K562 (cell line): ENCODE results near the gene CNBD2. TPM values are rescaled to one million over a fixed set of nuclear protein-coding genes. Genes with fewer than 3 reads are reported as not detected.
"Not testable (repeated sequence)": the region's sequence is repeated elsewhere in the genome, so short reads cannot be mapped to it uniquely, and the experiment has no call there.

Experiments used
- ATAC-seq: fragments of 200-7000 bp; cut with Tn5 transposase; 3 replicates; pipeline ENCODE4 v1.9.1; 2020; ENCODE audit warnings: moderate library complexity
- BruUV-seq: library from RNA; stranded (reverse); fragments of 400-500 nt; replicated peaks from 2 replicates; lab custom pipeline; 2021; lab: Mats Ljungman, UMichigan
- CTCF ChIA-PET: fragments of 300-600 bp; formaldehyde crosslinking; extraction: SDS; loops from one replicate; lab custom pipeline; 2021; ENCODE audit warnings: low intra/inter-chr PET ratio; lab: Yijun Ruan, JAX
- POLR2A ChIA-PET: fragments of 300-600, 350-650 bp; sonication (Branson Sonifier 250); formaldehyde crosslinking; extraction: SDS; loops from one replicate; lab custom pipeline; 2021; ENCODE audit warnings: antibody characterized with exemption, inconsistent platforms; lab: Yijun Ruan, JAX
- DNase-seq, 4 experiments: peaks; one replicate each; pipeline versions ENCODE4 v3.0.0 to v3.0.0-alpha.2; 2011 to 2018; ENCODE audit warnings: low spot score in 3 of 4, mixed read lengths in 3 of 4; ENCODE audit errors: extremely low read depth in 1 of 4
- FAIRE-seq: peaks from 2 replicates; lab custom pipeline; 2011; peaks lifted over from hg19 to GRCh38; lab: Jason Lieb, UNC
- H2AFZ ChIP-seq: 2 replicates; pipeline ENCODE4 v1.6.0; 2011; ENCODE audit warnings: low read depth, low read length, control low read depth, inconsistent platforms
- H3K27ac ChIP-seq: fragments of 200-600 bp; 3 replicates; pipeline ENCODE4 v1.8.0; 2011; ENCODE audit warnings: low read depth, mild to moderate bottlenecking, control low read depth, inconsistent platforms, low read length, moderate library complexity, mixed read lengths; ENCODE audit errors: extremely low read depth
- H3K27me3 ChIP-seq, 2 experiments: fragments of 300-600 bp in 1 of 2; 2 replicates in 1 of 2; 3 replicates in 1 of 2; pipeline versions ENCODE4 v1.6.0 to v1.8.0; 2011; ENCODE audit warnings: inconsistent platforms in 2 of 2, low read length in 2 of 2, mild to moderate bottlenecking in 1 of 2, mixed read lengths in 1 of 2, moderate library complexity in 1 of 2; ENCODE audit not compliant: control insufficient read depth in 2 of 2, insufficient read depth in 2 of 2
- H3K36me3 ChIP-seq: fragments of 300-600 bp; 3 replicates; pipeline ENCODE4 v1.8.0; 2011; ENCODE audit warnings: mild to moderate bottlenecking, low read length, inconsistent platforms; ENCODE audit not compliant: control insufficient read depth, insufficient read depth
- H3K4me1 ChIP-seq, 2 experiments: fragments of 200-600 bp in 1 of 2; replicated peaks in 1 of 2; 2 replicates in 1 of 2; 3 replicates in 1 of 2; pipeline versions ENCODE4 v1.5.1 to v1.8.0; 2011; ENCODE audit warnings: inconsistent platforms in 2 of 2, low read length in 2 of 2, mild to moderate bottlenecking in 1 of 2, mixed read lengths in 1 of 2, moderate library complexity in 1 of 2; ENCODE audit not compliant: control insufficient read depth in 2 of 2, insufficient read depth in 2 of 2
- H3K4me2 ChIP-seq: 2 replicates; pipeline ENCODE4 v1.6.1; 2011; ENCODE audit warnings: low read length, control low read depth, inconsistent platforms, mixed read lengths; ENCODE audit not compliant: insufficient read depth
- H3K4me3 ChIP-seq: fragments of 200-600 bp; sonication (generic), shearing (Covaris generic); 2 replicates; pipeline ENCODE4 v1.5.1; 2016; ENCODE audit warnings: control low read depth, inconsistent platforms
- H3K79me2 ChIP-seq: fragments of 200-600 bp; 3 replicates; pipeline ENCODE4 v1.8.0; 2011; ENCODE audit warnings: low read length, inconsistent platforms; ENCODE audit not compliant: control insufficient read depth, insufficient read depth
- H3K9ac ChIP-seq, 2 experiments: 2 replicates each; pipeline versions ENCODE4 v1.6.0 to v1.6.1; 2011; ENCODE audit warnings: low read depth in 2 of 2, low read length in 2 of 2, control low read depth in 1 of 2, inconsistent platforms in 1 of 2, mild to moderate bottlenecking in 1 of 2, mixed read lengths in 1 of 2; ENCODE audit not compliant: insufficient read depth in 1 of 2
- H3K9me1 ChIP-seq: one replicate; pipeline ENCODE4 v1.6.0; 2011; ENCODE audit warnings: inconsistent platforms, mild to moderate bottlenecking, low read length, moderate library complexity; ENCODE audit not compliant: control insufficient read depth, insufficient read depth
- H3K9me3 ChIP-seq: replicated peaks from 2 replicates; pipeline ENCODE4 v1.5.1; 2011; ENCODE audit warnings: low read depth, low read length, inconsistent platforms; ENCODE audit not compliant: control insufficient read depth, insufficient read depth
- H4K20me1 ChIP-seq: replicated peaks from 2 replicates; pipeline ENCODE4 v1.6.1; 2011; ENCODE audit warnings: low read length, inconsistent platforms, mixed read lengths; ENCODE audit not compliant: control insufficient read depth, insufficient read depth
- SIRT6 ChIP-seq: IDR thresholded peaks from one replicate; pipeline ENCODE4 v1.6.1; 2012; ENCODE audit warnings: low read depth, mild to moderate bottlenecking, control low read depth, inconsistent platforms, low read length, moderate library complexity
- WGBS: fragments of 100-300 bp; shearing (Covaris generic); methylation state at CpG from one replicate; pipeline ENCODE4 v1.1.6; 2016; ENCODE audit warnings: low coverage, mixed read lengths; ENCODE audit not compliant: insufficient coverage; ENCODE audit errors: missing lambda C conversion rate; 5-methylcytosine and 5-hydroxymethylcytosine counted together
- in situ Hi-C: fragments of 300-500 bp; cut with MboI; formaldehyde crosslinking; loops from 4 replicates; pipeline ENCODE4 v1.15.0; 2018; ENCODE audit warnings: inconsistent platforms, mixed read lengths
- intact Hi-C: fragments of 100-400 bp; cut with micrococcal nuclease; formaldehyde crosslinking; loops from 2 replicates; pipeline ENCODE4 v1.14.2; 2022
- polyA plus RNA-seq, 8 experiments: library from polyadenylated mRNA; depleted of rRNA in 4 of 8; stranded (reverse) in 5 of 8; unstranded in 3 of 8; fragments of >200 nt; fragmentation: Nextera tagmentation in 2 of 8; fragmentation: Illumina TruSeq in 1 of 8; extraction: Ambion mirVana in 2 of 8; extraction: Trizol in 1 of 8; gene quantifications; 2 replicates each; pipeline versions ENCODE4 v1.2.1 to v1.2.3, GENCODE V29; 2011 to 2014; ENCODE audit warnings: inconsistent platforms in 1 of 8, missing spikeins in 1 of 8
- total RNA-seq, 7 experiments: library from RNA; depleted of rRNA in 6 of 7; stranded (reverse); fragments of >200 nt in 6 of 7; fragmentation: Illumina TruSeq in 2 of 7; extraction: Trizol in 2 of 7; gene quantifications; 2 replicates each; pipeline versions ENCODE4 v1.2.1 to v1.2.3, GENCODE V29; 2011 to 2021; ENCODE audit warnings: low replicate concordance in 1 of 7

The CNBD2 gene
- total and polyA plus RNA-seq, 9 of the 15 experiments (the other 6 are each of a cell fraction or from before 2014, with no cell fraction given): 3.2 to 17.5 (median 5.3) TPM

DNA sequence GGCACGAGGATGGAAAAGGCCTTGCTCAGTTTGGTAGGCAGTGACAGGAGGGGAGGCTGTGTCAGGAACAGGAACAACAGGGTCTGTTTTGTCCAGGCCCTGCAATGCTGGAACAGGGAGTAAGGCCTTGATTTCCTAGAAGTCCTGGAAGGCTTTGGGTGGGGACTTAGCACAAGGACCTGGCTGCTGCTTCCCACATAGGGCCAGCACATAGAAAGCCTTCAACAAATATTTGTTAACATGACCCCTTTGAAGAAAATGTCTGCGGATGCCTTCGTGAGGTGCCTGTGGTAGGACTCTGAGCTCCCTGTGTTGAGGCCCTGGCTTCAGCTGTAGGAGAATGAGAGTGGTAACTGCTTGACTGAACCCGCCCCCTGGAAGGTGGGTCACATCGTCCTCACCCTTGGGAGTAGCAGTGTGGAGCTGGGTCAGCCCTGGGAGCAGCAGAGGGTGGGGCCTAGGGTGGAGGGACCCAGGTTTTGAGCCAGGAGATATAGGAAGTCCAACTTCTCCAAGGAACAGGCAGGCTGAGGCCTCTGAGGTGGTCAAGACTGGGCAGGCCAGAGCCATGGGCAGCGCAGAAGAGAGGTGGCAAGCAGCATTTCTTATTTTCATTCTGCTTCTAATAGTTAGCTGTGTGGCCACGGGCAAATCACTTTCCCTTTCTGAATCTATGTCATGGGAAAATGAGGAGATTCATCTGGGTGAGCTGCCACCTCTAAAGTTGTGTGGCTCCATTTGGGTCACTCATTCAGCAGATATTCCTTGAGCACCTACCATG lies 50.0 kb downstream of the CNBD2 start (continued):
- no peak for TF ChIP-seq SIRT6
- TF ChIP-seq, all 486 proteins: peak for 0

DNA sequence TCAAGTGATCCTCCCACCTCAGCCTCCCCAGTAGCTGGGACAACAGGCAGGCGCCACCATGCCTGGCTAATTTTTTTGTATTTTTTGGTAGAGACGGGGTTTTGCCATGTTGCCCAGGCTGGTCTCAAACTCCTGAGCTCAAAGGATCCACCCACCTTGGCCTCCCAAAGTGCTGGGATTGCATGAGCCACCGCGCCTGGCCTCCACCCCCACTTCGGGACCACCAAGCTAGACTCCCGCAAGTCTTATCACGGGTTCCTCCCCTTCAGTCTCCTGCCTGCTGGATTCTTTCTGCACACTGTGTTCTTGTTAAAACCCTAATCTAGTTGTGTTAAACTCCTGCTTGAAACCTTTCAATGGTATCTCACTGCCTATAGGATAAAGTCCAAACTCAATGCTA lies 57.7 kb downstream of the CNBD2 start:
- H3K9ac ChIP-seq, H3K4me1 ChIP-seq, H3K27ac ChIP-seq, H4K20me1 ChIP-seq, H3K9me3 ChIP-seq, DNase-seq, H3K4me2 ChIP-seq, intact Hi-C loops, H3K4me3 ChIP-seq, FAIRE-seq, CTCF ChIA-PET, H3K36me3 ChIP-seq, H3K9me1 ChIP-seq, POLR2A ChIA-PET, in situ Hi-C loops, ATAC-seq, H2AFZ ChIP-seq, BruUV-seq, H3K79me2 ChIP-seq: not testable (repeated sequence)
- peaks cover 24 to 40% of the 10 kb centered on the region in 2 experiments; a peak in 4 of 5 replicates for H3K27me3 ChIP-seq
- WGBS: 7% methylated on average over 7 of the region's 7 CpGs
